NCI-H774 (cell line): Measurements from ENCODE around the gene CRIP1.

ENCODE experiments used
- DNase-seq: peaks from one replicate; lab custom pipeline; 2025; lab: John Stamatoyannopoulos, UW

CRIP1 gene

DNA sequence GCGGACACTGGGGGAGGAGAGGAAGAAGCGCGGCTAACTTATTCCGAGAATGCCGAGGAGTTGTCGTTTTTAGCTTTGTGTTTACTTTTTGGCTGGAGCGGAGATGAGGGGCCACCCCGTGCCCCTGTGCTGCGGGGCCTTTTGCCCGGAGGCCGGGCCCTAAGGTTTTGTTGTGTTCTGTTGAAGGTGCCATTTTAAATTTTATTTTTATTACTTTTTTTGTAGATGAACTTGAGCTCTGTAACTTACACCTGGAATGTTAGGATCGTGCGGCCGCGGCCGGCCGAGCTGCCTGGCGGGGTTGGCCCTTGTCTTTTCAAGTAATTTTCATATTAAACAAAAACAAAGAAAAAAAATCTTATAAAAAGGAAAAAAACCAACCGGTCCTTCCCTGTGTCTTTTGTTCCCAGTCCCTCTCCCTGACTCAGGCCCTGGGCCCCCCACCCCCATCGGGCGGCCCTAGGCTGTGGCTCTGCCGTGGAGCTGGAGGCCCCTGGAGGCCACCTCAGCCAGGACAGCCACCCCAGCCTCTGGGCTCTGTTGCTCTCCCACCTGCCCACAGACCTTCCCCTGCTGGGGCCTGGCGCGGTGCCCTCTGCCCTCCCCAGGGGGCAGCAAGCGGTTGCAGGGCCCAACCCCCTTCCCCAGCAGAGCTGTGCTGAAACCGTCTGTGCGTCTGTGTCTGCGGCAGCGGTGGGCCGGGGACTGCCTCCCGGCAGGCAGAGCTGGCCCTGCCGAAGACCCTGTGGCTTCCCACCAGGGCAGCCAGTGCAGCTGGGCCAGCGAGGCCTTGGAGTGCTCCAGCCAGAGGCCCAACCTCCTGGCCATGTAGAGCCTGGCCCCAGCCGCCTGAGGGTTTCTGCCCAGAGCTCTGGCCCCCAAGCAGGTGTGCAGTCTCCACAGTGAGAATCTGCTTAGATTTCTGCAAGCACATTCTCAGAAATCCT, 16.1 kb upstream of the CRIP1 start:
- DNase-seq: no peak

DNA sequence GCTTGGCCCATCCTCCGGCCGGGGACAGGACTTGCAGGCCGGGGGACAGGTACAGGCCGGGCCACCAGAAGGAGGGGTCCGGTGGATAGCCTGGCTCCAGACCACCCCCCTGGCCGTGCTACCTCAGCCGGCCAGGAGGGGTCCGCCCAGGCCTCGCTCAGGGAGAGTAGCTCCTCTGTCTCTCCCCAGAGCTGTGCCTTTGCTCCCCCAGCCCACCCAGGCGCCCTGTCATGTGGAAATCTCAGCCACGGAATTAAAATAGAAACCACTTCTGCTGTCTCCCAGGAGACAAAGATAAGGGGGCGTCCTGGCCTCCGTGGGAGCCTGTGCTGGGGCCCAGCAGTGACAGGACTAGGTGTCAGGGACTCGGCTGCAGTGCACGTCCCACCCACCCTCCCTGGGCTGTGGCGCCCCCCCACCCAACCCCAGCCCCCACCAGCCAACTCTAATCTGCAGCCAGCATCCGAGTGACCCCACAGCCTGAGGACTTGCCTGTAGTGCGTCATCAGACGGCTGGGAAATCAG, 15.3 kb upstream of the CRIP1 start:
- no peak for DNase-seq

DNA sequence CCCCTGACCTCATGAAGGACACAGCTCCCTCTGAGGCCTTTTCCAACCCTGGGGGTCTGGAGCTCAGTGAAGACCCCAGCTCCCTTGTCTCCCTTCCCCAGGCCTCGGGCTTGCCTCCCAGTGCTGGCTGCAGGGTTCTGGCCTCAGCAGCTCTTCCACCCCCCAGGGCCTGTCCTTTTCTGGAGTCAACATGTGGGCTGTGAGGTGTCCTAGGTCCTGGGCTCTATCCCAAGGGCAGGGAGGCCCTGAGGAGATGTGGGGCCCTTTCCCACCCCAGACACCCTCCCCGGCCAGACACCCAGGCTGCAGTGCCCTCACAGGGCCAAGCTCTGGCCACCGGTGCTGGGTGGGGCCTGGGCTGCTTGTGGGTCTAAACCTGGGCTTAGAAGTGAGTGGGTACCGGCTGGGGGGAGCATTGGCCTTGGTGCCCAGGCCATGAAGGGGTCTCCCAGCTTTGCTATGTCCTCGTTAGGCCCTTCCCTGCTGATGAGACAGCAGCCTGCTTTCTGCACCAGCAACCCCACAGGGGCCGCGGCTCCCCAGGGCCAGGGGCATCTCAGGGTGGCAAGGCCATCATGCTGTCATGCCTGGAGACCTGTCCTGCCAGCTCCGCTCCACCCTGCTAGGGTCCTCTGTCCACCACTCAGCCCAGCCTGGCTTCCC, 14.7 kb upstream of the CRIP1 start:
- no peak for DNase-seq

DNA sequence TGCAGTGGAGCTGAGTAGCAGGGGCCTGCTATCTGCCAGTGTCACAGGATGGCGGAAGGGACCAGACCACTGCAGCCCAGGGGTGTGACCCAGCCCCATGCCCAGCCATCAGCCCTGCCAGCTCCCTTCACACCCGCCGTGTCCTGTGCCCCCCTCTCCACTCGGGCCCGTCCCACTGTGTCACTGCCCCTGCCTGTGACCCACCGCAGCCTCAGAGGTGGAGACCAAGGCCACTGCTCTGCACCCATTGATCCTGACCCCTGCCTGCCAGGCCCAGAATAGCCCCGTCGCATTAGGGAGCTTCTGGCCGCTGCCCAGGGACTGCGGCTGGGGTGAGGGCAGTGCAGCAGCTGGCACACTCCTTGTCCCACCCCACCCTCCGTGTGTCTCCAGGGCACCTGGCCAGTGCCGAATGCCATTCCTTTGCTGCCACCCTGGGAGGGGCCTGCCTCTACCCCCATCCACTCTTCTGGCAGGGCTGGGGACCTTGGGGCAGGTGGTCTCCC, 14.1 kb upstream of the CRIP1 start:
- no peak for DNase-seq

DNA sequence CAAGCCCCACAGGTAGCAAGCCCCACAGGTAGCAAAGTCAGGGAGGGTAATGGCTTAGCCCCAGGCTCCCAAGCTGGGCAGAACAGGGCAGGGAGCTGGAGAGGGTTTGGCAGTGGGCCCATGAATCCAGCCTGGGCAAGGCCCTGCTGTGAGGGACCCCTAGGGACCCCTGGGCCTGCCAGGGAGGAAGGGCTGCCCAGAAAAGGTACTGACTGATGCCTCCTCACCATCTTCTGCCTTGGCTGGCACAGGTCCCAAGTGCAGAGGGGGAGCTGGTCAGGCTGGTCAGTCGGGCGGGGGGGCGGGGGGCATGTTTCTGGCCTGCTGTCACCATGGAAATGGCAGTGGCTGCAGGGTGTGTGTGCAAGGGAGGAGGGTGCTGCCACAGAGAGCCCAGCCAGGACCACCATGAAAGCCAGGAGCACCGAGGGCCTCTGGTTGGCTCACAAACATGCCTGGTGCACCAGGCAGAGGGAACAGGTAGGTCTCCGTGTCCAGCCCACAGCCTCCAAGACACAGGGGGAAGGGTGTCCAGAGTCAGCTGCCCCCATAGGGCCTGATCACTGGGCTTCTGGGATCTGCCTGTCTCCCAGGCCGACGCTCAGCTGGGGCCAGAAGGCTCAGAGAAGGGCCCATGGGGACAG, 13.5 kb upstream of the CRIP1 start:
- no peak for DNase-seq

DNA sequence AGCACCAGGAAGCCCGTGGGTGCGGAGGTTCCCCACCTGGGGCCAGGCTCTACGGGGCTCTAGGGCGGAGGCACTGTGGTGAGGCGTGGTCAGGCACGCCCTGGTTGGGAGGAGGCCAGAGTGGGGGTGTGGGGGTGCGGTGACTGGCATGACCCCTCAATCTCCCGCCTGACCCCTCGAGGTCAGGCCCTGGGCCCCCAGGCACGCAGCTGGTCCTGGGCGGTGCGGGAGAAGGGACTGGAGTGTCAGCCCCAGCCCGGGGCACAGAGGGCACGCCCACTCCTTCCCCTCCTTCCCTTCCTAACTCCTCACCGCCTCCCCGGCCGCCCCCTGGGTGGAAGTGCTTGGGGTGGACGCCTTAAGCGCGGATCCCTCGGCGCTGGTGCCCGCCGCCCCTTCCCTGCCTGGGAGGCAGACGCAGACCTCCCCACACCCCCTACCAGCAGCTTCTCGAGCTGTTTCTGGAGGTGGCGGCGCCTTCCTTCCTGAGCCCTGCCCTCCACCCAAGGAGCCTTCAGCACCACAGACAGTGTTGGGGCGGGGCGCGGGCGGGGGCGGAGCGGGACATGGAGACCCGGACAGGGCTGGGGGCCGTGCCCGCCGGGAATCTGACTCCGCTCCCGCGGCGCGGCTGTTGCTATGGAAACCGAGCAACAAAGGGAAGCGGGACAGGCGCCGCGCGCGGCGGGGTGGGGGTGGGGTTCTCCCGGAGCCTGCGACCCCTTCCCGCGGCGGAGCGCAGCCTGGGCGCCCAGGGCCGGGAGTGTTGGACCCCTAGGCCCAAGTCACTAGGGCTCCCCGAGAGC, 12.8 kb upstream of the CRIP1 start:
- DNase-seq: peak; percentile 79

DNA sequence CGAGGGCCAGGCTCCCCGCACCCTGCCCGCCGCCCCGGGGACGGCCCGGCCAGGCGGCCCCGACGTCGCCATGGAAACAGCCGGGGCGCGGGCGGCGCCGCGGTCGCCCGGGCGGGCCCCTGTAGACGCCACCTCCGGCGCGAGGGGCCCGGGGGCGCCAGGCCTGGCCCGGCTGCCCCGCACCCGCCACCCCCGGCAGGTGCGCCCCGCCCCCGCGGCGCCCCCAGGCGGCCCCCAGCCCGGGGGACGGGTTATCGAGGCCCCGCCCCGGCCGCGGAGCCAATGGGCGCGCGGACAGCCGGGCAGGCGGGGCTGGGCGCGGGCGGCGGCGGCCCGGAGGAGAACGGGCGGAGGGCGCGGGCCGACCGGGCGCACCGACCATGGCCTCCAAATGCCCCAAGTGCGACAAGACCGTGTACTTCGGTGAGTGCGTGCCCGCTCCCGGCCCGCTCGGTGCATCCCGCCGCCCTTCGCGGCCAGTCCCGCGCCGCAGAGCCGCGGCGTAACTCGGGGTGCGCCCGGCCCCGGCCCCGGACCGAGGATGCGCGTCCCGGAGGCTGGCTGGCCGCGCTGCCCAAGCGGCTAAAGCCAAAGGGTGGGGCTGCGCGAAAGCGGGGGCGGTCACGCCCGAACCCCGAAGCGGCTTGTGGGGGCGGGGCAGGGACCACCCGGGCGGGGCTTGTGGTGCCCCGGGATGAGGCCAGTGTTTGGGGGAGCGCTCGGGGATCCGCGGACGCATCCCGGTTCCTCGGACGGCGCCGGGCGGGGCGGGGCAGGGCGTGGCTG, 12.0 kb upstream of the CRIP1 start, which contains the start of gene CRIP2:
TSS of gene CRIP2 (plus strand) at position 339 of the 786 bp plus-strand sequence. CDS start at position 381, 42 bp downstream.
- DNase-seq: peak; percentile 71

DNA sequence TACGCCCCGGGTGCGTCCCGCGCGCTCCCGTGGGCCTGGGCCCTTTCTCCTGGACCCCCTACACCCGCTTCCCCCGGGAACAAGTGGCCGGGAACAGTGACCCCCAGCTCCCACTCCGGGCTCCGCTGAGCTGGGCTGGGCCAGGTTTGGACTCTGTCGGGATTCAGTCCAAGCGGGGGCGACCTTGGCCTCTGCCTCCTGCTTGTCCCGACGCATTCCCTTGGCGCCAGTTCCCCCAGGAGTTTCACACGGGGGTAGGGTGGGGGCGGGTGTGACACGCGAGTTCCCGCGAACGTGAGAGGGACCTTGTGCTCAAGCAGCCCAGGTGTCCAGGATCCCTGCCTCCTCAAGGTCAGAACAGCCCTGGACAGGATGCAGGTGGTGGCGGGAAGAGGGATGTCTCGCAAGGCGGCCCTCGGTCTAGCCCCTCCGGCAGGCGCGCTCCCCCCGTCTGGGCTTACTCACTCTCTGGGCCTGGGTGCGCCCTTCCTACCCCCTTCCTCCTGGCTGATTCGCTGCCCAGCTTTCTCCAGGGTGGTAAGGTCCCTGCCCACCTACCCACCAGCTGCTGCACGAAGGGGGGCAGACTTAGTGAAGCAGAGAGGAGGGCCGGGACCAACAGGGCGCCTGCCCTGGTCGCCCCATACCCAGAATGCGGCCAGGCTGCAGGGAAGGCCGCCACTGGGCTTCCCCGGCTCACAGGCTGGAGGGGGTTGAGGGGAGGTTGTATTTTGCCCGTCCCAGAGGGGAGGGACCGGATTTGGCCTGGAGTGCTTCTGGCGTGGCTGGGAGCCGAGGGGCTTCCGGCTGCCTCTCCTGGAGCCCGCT, 11.2 kb upstream of the CRIP1 start:
- peak; percentile 43 for DNase-seq

DNA sequence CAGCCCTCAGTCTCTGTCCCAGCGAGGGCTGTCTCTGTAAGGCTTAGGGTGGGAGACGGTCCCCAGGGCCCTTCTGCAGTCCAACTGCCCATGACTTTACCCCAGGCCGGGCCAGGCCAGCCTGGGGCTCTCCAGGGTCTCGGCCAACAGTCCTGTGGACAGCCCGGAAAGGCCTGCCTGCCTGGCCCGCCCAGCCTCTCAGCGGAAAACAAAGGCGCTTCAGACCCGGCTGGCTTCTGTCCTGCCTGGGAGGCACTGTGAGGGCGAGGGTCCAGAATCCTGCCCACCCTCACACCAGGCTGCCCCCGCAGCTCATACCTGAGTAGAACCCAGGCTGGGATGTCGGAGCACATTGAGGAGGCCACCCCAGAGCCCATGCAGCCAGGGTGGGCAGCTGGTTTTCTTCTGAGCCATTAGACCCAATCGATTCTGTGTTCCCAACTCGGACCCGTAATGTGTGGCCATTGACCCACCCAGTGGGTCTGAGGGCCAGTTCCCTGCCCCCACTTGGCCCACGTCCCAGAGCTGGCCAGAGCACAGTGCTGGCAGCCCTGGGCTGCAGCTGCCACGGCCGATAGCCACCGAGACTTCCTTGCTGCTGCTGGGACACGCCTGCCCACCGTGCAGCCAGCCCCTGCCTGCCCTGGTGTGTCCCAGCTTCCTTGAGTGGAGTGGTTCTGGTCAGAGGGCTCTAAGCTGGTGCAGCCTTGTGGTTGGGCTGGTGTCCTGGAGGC, 10.4 kb upstream of the CRIP1 start:
- DNase-seq: peak; percentile 65

DNA sequence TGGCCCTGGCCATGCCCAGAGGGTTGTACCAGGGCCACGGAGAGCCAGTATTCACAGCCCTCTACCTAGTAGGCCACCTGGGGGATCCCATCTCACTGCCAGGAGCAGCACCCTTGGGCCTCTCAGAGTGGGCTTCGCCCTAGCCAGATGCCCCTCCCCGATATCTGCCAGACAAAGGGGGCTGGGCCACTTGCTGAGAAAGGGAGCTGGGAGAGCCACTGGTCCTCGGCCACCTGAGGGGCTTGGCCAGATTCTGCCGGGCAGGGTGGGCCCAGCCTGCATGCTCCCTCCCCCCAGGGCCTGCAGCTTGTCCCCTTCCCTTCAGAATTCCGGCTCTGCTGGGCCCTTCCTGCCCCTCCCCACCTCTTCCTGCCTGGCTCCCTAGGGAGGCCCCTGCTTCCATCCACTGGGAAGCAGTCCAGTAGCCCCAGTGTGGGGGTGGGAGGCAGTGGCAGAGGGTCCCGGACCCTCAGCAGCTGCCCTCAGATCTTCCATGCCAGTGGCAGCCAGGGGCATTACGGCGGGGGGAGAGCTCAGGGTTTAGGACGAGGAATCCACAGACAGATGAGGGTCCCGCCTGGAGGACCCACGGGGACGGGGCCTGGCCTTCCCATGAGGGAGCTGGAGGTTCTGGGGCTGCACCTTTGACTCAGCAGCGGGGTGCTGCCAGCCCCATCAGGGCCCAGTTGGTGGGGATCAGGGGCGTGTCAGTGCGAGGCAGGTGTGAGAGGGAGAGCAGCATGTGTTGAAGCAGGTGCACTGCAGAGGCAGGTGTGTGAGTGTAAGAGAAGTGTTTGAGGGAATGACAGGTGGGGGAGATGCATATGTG, 9.6 kb upstream of the CRIP1 start:
- peak; percentile 86 for DNase-seq

DNA sequence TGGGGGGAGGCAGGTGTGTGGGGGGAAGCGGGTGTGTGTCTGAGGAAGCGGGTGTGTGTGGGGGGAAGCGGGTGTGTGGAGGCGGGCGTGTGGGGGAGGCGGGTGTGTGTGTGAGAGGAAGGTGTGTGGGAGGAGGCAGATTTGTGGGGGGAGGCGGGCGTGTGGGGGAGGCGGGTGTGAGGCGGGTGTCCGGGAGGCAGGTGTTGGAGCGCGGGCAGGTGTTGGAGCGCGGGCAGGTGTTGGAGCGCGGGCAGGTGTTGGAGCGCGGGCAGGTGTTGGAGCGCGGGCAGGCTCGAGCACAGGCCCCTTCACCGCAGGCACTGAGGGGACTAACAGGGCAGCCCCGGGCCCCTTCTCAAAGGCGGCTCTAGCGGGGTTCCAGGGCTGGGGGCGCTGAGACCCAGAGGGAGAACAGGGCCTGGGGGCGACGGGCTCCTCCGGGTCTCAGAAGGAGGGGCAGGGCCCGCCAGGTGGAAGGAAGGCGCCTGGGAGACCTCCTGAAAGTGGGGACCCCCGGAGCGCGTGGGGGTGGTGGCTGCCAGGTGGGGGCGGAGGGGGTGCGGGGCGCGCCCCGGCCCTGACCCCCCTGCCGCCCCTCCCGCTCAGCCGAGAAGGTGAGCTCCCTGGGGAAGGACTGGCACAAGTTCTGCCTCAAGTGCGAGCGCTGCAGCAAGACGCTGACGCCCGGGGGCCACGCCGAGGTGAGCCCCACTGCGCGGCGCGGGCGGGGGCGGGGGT, 8.9 kb upstream of the CRIP1 start:
- DNase-seq: no peak

DNA sequence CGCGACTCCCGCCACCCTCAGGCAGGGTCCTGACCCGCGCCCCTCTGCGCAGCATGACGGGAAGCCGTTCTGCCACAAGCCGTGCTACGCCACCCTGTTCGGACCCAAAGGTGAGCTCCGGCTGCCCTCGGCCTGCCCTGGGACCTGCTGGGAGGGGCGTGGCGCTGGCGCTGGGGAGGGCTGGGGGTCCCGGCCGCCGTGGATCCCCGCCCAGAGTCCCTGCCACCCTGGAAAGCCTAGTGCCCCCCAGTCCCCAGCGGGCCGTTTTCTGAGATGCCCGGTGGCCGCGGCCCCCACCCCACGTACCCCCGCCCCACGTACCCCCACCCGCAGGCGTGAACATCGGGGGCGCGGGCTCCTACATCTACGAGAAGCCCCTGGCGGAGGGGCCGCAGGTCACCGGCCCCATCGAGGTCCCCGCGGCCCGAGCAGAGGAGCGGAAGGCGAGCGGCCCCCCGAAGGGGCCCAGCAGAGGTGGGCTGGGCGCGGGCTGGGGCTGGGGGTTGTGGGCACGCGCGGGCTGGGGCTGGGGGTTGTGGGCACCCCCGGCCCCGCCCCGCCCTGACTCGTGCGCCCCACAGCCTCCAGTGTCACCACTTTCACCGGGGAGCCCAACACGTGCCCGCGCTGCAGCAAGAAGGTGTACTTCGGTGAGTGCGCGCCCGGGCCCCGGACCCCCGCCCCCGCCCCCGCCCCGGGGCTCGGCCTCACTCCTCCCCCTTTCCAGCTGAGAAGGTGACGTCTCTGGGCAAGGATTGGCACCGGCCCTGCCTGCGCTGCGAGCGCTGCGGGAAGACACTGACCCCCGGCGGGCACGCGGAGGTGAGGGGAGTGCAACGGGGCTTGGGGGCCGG, 8.1 kb upstream of the CRIP1 start:
- DNase-seq: no peak

DNA sequence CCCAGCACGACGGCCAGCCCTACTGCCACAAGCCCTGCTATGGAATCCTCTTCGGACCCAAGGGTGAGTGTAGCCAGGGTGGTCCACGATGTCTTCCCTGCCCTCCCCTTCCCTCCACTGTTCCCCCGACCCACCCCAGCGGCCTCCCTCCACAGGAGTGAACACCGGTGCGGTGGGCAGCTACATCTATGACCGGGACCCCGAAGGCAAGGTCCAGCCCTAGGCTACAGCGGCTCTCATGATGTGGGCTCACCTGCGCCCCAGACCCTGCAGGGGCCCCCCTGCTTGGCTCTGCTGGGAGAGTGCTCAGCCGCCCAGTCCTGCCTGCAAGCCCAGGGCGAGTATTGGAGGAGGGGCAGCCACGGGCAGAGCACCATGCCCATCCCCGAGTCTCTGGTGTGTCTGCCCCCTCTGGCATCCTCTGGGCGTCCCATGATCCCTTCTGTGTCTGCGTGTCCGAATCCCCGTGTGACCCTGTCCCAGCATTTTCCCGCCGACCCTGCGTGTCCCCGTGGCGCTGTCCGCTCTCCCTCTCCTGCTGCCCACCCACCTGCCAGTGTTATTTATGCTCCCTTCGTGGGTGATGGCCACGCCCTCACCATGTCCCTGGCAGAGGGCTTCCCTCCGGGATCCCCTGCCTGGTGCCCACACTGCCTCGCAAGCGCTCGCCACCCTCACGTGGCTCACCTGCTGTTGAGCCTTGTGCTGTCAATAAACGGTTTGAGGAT, 7.1 kb upstream of the CRIP1 start:
- DNase-seq: peak; percentile 11

DNA sequence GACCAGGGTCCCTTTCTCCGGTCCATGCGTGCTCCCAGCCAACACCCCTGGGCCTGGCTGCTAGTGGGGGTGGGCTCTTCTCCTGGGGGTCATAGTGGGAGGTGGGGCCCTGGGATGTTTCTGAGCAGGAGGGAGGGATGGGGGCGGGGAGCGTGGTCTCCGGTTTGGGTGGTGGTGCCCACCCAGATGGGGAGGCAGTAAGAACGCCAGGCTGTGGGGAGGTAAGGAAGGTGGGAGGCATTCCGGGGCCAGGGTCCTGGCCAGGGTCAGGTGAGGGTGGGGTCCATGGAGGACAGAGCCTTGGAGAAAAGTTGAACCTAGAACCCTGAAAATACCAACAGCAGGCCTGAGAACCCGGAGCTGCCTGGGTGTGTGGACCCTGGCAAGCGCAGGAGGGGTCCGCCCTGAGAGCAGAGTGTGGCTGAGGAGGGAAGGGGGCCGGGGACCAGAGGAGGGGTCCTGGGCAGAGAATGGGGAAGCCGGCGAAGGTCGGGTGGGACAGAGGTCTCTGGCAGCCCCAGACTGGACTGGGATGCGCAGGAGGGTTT, 6.4 kb upstream of the CRIP1 start:
- DNase-seq: no peak
